ENCODE data around the gene ADSL. TPM values are rescaled to one million over a fixed set of nuclear protein-coding genes. Genes with fewer than 3 reads are reported as not detected.

Gene ADSL
- total RNA-seq, 1 experiment from 2014 or later: 126 TPM

- intact Hi-C loops (cut with micrococcal nuclease): no loop called here
- no peaks in the 10 kb centered on the region for H3K9me2 ChIP-seq (ENCODE audit: insufficient read depth)
- no peak overlapping the region for H3K4me2 ChIP-seq (ENCODE audit: low read length)
- H3K9me3 ChIP-seq (ENCODE audit: control insufficient read depth in 1 of 2, insufficient read depth in 1 of 2, low read depth in 1 of 2, low read length in 2 of 2): no peaks in the 10 kb centered on the region
- peaks cover 0 to 3% of the 10 kb centered on the region in 2 experiments; a peak in 3 of 4 replicates for H3K36me3 ChIP-seq (ENCODE audit: control insufficient read depth in 1 of 2, insufficient read depth in 2 of 2, low read length in 2 of 2)
- no peaks in the 10 kb centered on the region for H3K4me1 ChIP-seq (ENCODE audit: control insufficient read depth in 1 of 2, insufficient read depth in 2 of 2, low read length in 2 of 2)
- H2AFZ ChIP-seq (ENCODE audit: low read depth, low read length, poor library complexity, severe bottlenecking): no peak overlapping the region
- ATAC-seq: no peak
- no peak overlapping the region for H3K4me3 ChIP-seq (replicated peaks in 1 of 2; ENCODE audit: low read depth in 1 of 2, low read length in 2 of 2)
- H3K27ac ChIP-seq (ENCODE audit: low read depth, low read length): no peak overlapping the region
- DNase-seq (ENCODE audit: low read depth, low spot score): no peak
- POLR2A ChIA-PET: no interaction called here
- BruUV-seq (replicated peaks): no TSS peak
- no peaks in the 10 kb centered on the region for H3K27me3 ChIP-seq (ENCODE audit: insufficient read depth, low read length)
- TF ChIP-seq YY1 (IDR thresholded peaks at IDR 0.05; ENCODE audit: extremely low read depth, insufficient replicate concordance, low read depth, low read length) (no peak), MAX (IDR thresholded peaks at IDR 0.05) (no peak), TCF7L2 (IDR thresholded peaks at IDR 0.05; ENCODE audit: borderline replicate concordance, extremely low read depth, insufficient read depth, insufficient read length) (no peak), REST (IDR thresholded peaks at IDR 0.05; ENCODE audit: low read depth) (no peak), POLR2A (IDR thresholded peaks at IDR 0.05; ENCODE audit: borderline replicate concordance, extremely low read depth, insufficient read depth, insufficient read length) (no peak), EGR1 (IDR thresholded peaks at IDR 0.05; ENCODE audit: low read depth) (no peak), CEBPB (IDR thresholded peaks at IDR 0.05; ENCODE audit: low read depth) (no peak), EZH2phosphoT487 (IDR thresholded peaks at IDR 0.05; ENCODE audit: borderline replicate concordance) (no peak), CBX3 (IDR thresholded peaks at IDR 0.05; ENCODE audit: low read depth) (no peak), CTCF (IDR thresholded peaks at IDR 0.05 in 2 of 3, conservative IDR thresholded peaks at IDR 0.05 in 1 of 3; ENCODE audit: borderline replicate concordance in 1 of 3, insufficient read depth in 1 of 3, low read depth in 2 of 3, low read length in 2 of 3) (no peak), ATF3 (IDR thresholded peaks at IDR 0.05) (no peak), RAD21 (IDR thresholded peaks at IDR 0.05; ENCODE audit: low read depth) (no peak), SRF (IDR thresholded peaks at IDR 0.05; ENCODE audit: low read depth) (no peak), ZBTB33 (IDR thresholded peaks at IDR 0.05; ENCODE audit: extremely low read depth, insufficient replicate concordance, low read length) (no peak), FOSL1 (IDR thresholded peaks at IDR 0.05; ENCODE audit: low read depth) (no peak), ELF1 (IDR thresholded peaks at IDR 0.05; ENCODE audit: borderline replicate concordance, low read depth) (no peak), ZNF274 (IDR thresholded peaks at IDR 0.05; ENCODE audit: low read depth, low read length) (no peak), ZFX (IDR thresholded peaks at IDR 0.05) (no peak), POLR2AphosphoS5 (IDR thresholded peaks at IDR 0.05; ENCODE audit: low read depth, low read length) (no peak)
- RAD21 ChIA-PET (ENCODE audit: low non-redundant PET in 1 of 2, low total read pairs in 2 of 2, uncharacterized antibody in 2 of 2, unreplicated experiment in 2 of 2): no interaction called here
- no peak overlapping the region for H3K9ac ChIP-seq (ENCODE audit: low read length)
- no peaks in the 10 kb centered on the region for H4K20me1 ChIP-seq (ENCODE audit: insufficient read depth)
- no peaks in the 10 kb centered on the region for H3K79me2 ChIP-seq (ENCODE audit: insufficient read depth, low read length)
- CTCF ChIA-PET: no interaction called here
These were observed 69.9 kb downstream of the ADSL start for GRCh38 chr22:40416267-40416570.

Measured in HCT116 (cell line).